ENCODE measurements around the gene RAPGEF6.
"Not testable (repeated sequence)": the region's sequence is repeated elsewhere in the genome, so short reads cannot be mapped to it uniquely, and the experiment has no call there.

Gene RAPGEF6

DNA sequence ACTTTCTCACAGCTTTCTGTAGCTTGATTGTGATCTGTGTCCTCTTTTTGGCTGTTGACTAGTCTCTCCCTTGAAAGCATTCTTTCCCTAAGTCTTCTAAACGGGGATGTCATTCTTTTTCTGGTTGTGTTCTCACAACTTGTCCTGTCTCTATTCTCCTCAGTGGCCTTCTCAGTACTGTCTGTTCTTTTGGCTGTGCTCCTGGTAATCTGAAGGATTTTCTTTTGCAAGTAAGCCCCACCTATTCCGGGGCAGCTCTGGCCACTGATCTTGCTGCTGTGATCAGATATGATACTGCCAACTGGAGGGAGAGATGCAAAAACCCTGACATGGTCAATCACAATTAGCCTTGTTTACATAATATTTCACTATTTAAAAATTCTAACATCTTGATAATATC is 198.9 kb downstream of the RAPGEF6 start:
- DNase-seq (ENCODE audit: low read depth in 3 of 3) = no peak

DNA sequence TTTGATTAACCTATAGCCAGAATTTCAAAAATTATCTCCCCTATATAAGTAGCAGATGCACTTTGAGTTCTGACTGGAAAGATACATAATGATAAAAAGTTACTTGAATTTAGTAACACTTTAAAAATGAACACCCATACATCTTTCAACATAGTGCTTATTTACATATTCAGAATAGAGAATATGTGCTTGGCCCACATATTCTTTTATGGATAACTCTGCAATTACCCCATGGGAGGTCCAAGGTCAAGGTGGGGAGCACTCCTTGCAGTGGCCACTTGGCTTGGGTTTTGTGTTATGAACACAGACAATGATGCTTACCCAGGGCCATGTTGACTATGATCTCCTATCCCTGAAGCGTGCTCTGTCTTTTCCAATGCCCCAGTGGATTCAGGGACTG is 201.9 kb downstream of the RAPGEF6 start:
- DNase-seq (ENCODE audit: low read depth in 3 of 3) = no peak

DNA sequence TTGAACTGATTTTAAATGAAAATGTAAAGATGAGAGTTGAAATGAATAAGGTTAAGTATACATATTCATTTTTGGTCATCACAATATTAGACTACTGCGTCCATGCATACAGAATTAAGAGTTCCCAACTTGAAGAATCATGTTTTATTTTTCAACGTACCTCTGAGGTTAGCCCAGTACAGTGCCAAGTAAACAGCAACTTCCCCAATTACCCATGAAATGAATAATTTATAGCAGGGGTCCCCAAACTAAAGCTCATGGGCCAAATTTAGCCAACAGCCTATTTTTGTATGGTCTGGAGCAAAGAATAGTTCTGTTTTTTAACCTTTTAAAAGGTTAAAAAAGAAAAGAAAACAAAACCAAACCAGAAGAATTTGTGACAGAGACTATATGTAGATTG is 203.2 kb downstream of the RAPGEF6 start:
- no peak for DNase-seq (ENCODE audit: low read depth in 3 of 3)

DNA sequence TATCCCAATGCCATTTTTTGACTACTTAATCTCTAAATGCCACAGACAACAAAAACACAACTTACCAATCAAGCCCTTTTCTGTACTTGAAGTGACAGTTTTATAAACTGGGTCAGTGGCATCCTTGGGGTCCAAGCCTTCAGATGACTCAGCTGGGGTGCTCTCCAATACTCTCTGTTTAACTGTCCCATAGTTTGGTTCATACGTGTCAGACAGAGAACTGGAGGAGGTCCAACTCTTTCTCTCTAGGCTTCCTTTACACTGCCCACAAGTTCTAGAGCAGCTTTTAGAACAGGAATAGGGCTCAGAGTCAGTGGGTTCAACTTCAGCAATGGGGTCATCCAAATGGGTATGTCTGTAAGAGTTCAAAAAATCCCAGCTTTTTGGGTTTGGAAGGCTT is 204.2 kb downstream of the RAPGEF6 start:
- DNase-seq (ENCODE audit: low read depth in 3 of 3) = no peak

DNA sequence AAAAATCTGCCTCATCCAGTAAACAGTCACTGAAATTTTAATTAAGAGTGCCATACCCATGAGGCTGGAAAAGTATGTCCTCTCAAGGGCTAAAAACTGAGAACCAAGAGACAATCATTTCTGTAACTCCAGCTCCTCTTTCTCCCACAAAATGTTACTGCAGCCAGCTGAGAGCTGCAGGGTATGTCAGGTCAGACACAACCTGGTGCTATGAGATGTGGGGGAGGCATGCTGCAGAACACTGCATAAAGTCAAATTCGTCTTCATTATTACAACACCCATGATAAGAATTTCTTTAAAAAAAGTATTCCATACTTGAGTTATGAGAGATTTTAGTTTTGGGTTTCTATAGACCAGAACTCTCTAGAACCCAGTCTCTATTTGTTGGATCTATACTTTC is 209.0 kb downstream of the RAPGEF6 start:
- no peak for DNase-seq (ENCODE audit: low read depth in 3 of 3)

DNA sequence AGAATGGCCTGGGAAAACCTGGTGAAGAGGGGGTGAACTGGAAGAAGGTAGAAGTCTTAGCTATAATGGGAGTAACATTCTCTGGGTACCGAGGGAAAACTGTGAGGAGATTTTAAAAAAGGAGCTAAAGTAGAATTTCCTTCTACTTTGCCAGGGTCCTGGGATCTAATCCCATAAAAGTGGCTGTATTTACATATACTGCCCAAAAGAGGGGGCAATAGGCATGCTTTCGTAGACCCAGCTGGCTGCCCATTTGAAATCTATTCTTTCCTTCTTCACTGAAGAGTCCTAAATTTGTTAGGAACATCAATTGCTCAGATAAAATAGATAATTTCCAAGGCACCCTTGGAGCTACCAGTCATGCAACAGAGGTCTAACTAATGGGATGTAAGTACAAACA is 212.0 kb downstream of the RAPGEF6 start:
- DNase-seq (ENCODE audit: low read depth in 3 of 3) = no peak

DNA sequence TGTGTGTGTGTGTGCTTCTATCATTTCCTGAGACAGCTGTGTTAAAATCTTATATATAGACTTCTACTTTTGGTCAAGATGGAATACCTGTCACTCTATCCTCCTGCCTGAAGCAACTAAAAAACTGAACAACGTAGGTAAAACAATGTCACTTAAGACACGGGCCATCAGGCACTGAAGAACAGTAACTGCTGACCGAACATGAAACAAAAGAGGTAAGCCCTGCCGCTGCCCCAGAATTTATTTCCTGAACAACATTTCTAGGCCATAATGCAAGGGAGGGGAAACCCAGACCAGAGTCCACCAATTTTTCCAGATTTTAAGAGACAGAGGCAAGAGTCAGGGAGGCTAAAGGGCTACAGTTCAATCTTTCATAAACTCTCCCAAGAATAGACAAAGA is 215.2 kb downstream of the RAPGEF6 start:
- DNase-seq (ENCODE audit: low read depth in 3 of 3) = no peak

DNA sequence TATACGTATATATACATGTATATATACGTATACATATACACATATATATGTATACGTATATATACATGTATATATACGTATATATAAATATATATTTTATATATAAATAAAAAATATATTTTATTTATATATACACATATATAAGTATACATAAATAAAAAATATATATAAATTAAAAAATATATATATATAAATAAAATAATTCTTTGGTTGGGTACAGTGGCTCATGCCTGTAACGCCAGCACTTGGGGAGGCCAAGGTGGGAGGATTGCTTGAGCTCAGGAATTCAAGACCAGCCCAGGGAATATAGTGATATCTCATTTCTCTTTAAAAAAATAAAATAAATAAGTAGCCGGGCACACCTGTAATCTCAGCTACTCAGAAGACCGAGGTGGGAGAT is 216.2 kb downstream of the RAPGEF6 start:
- DNase-seq (ENCODE audit: low read depth in 3 of 3) = no peak

DNA sequence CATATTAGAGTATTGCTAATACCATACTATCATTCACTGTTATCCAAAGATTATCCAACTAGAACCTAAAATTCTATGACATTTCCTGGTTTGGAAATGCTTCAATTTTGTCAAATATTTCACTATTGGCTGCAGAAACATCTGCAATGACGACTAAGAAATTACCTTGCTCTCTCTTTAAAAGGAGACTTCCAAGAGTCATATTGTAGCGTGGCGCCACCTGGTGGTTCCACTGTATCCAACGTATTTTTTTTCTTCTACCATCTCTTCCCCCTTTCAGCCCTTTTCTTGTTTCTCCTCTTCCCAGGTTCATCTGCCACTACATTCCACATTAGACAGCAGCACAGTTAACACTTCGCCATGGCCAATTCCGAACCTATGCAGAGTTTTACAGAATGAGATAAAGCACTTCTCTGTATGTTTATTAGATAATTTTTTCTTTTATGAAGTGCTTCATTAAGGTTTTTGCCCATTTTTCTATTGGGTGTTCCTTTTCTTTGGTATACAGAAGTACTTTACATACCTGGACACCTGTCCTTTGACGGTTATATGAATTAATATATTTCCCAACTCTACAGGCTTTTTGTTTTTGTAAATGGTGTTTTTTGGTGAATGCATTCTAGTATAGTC is 217.7 kb downstream of the RAPGEF6 start:
- peak; percentile 68 to 81 (median 74) for DNase-seq (ENCODE audit: low read depth in 3 of 3)

DNA sequence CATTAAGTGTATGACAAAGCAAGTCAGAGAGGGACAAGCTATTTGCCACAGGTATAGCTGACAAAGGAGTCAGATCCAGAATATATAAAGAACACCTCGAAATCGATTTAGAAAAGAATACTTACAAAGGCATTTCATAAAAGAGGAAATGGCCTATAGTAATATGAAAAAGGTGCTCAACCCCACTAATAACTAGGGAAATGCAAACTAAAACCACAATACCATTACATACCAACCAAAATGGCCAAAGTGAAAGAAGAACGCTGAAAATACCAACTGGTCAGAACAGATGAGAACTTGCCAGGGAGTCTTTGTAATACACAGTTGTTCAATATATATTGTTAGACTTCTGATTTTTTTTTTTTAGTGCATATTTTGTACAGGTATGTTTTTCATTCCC is 218.3 kb downstream of the RAPGEF6 start:
- no peak for DNase-seq (ENCODE audit: low read depth in 3 of 3)

DNA sequence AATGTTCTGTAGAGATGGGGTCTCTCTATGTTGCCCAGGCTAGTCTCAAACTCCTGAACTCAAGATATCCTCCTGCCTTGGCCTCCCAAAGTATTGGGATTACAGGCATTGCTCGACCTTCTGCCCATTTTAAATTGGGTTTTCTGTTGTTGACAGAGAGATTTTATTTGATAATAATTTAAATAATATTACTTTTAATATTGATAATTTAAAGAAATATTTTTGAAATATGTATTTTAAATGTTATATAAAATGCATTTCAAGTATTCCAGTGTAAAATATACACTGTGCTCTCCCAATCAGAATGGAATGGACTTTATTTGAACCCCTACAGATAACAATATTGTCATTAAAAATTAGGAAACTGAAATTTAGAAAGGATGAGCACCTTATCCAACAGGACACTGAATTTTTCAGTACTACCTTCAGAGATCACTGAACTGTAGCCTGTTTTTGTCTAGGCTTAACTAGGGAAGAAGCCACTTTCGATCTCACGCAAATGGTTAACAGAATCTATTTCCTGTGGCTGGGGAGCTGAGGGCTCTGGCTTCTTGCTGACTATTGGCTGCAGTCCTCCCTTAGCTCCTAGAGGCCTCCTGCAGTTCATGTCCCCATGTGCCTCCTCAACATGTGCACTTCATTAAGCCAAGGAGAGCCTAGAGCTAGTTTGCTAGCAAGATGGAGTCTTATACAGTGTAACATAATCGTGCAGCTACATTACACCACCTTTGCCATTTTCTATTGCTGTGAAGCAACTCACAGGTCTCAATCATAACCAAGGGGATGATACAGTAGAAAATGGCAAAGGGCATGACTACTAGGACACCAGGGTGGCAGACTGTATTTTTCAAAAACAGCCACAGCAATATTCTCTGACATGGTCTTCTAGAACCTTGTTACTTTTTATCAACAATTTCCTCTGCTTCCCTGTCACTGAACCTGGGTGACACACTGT is 221.1 kb downstream of the RAPGEF6 start:
- peak in 2 of 3 experiments; percentile 5 to 10 for DNase-seq (ENCODE audit: low read depth in 3 of 3)

DNA sequence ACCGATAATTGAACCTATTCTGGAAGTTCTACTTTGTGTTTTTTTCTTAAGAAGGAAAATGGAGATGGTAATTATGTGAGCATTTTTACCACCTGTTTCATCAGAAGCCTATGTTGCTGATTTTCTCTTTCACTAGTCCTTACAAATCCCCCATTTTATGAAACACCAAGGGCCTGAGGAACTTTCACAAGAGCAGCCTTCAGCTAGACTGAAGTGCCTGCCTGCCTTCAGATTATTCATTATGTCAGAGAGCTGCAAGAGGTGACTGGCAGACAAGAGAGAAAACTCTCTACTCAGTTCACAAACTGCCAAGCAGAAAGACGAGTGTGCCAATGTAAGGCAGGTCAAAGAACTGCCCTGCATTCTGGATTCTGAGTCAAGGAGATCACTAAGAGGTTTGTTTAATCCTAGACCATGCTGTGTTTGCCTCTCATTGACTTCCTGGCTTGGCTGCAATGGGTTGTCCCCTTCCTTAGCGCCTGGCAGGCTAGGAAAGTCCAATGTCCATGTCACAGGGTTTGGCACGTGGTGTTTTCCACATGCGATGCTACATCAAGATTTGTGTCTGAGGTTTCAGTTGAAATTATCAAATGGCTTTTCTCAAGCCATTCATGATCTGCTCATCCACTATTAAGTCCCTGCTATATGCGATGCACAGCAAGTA is 227.9 kb downstream of the RAPGEF6 start:
- no peak for DNase-seq (ENCODE audit: low read depth in 3 of 3)

DNA sequence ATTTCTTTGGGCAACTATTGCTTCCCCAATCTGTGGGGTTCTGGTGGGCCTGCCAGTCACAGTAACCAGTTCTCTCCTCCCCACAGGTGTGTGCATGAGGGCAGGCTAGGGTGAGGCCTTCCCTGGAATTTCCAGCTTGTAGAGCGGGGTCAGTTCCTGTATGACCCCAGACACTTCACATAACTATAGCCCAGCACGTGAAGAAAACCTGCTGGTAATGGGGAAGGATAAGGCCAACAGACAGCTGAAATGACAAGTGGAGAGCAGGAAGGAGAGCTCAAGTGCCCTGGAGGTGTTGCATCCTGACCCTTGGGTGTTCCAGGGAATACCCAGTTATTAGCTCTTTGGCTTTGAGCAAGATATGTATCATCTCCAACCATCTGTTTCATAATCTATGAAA is 229.0 kb downstream of the RAPGEF6 start:
- no peak for DNase-seq (ENCODE audit: low read depth in 3 of 3)

DNA sequence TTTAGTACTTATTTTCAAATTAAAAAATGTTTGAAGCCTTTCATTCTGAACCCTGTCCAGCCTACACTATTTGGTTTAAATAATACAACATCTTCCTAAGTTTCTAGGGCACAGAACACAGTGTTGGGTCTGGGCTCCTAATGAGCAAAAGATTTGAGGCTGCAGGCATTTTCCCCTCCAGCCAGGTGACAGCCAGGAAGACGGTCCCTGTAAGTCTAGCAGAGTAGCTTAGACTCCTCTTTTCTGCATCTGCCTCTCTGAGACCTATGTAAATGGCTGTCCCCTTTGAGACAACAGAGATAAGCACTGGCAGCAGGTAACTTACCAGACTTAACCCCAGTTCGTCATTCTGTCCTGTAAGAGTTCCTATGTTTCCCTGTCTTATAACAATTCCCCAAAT is 229.4 kb downstream of the RAPGEF6 start:
- DNase-seq (ENCODE audit: low read depth in 3 of 3) = no peak

DNA sequence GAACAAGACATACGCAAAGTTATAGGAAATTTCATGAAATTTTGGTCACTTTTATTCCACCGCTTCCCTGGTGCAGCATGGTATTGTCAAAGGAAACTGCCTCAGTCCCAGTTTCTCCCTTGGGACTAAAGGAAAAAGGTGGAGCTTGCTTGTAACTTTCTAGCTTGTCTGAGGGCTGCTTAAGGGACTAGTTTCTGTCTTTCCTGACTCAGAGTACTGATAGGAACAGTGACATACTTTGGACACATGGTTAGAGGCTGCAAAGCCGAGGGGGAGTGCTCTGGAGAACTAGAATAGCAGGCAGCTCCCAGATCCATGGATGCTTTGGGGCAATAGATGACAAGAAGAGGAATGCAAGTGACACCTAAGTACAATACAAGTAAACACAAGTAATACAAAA is 234.4 kb downstream of the RAPGEF6 start:
- DNase-seq (ENCODE audit: low read depth in 3 of 3) = no peak

DNA sequence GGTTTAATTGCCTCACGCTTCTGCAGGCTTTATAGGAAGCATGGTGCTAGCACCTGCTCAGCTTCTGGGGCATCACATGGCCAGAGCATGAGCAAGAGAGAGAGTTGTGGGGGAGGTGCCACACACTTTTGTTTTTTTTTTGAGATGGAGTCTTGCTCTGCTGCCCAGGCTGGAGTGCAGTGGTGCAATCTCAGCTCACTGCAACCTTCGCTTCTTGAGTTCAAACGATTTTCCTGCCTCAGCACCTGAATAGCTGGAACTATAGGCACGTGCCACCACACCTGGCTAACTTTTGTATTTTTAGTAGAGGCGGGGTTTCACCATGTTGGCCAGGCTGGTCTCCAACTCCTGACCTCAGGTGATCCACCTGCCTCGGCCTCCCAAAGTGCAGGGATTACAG is 236.0 kb downstream of the RAPGEF6 start:
- DNase-seq (ENCODE audit: low read depth in 3 of 3) = not testable (repeated sequence)

DNA sequence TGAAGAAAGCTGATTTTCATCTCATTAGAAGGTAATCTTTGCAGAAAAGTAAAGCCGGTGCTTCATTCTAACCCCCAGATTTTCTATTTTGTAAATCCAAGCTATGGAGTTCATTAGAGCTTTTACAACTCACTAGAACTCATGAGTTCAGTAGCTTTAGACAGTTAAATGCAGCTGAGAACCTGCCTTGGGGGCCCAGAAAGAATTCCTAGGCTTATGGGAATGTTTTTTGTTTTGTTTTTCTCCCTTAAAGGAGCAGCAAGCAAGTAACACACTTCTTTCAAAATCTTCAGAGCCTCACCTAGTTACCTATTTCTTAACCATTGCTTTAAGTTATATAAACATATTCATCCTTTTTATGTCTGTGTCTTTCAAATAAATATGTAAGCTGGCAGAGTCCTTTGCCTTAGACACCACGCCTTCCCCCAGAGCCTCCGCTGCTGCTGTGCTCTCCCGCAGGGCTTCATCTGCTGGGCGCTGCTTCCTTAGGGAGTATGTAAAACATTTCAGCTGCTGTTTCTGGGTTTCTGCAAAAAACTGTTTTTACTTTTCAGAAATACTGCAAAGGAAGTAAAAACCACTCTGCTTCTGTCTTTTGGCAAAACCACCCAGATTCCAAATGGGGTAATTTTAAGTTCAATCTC is 238.3 kb downstream of the RAPGEF6 start:
- DNase-seq (ENCODE audit: low read depth in 3 of 3) = no peak

DNA sequence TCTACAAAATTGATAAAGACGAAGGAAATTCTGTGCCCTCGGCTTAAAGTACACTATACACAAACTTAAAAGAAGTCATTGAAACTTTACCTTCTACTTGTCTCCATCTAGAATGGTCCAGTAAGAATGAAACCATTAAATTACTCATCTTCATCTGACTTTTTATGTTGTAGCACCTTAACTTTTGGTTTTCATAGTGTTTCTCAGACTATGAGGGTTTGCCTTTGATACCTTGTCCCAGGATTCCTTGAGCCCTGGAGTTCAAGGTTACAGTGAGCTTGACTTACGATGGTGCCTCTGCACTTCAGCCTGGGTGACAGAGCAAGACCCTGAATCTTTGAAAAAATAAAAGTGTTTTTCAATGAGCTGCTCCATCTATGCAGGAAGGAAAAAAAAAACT is 239.0 kb downstream of the RAPGEF6 start:
- DNase-seq (ENCODE audit: low read depth in 3 of 3) = no peak

DNA sequence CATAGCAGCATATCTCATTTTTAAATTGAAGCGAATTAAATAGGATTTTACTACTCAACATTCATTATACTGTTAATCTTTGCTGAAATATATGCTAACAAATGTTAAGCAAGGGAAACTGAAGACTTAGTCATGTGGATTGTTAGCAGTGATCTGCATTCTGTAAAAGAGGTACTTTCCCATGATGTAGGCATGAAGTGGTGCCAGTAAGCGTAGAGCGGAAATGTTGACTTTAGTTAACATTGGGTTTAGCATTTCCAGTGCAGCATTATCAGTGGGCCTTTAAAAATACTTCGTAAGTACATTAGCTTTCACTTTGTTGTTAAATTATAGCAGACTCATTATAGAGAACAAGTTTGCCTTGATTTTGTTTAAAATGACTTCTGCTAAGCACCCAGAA is 240.9 kb downstream of the RAPGEF6 start:
- peak in 2 of 3 experiments; percentile 16 to 19 for DNase-seq (ENCODE audit: low read depth in 3 of 3)

DNA sequence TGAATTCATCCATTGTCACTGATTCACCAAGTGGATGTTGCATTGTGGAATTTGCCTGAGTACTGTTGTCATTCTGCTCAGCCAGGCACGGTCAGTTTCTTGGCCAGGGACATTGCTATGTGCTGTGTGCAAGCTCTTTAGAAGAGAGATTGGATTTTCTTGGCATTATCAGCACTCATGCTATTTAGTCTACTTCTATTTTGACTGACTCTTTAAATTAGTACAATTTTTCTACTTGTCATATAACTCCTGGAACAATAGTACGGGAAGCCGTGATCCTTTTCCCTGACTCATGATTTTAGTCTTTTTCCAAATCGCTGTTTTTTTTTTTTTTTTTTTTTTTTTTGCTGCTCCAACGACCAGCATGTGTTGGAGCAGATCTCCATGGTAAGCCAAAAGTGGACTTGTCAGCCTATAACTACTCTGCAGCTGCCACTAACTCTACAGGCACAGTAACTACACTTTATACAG is 241.5 kb downstream of the RAPGEF6 start:
- no peak for DNase-seq (ENCODE audit: low read depth in 3 of 3)

DNA sequence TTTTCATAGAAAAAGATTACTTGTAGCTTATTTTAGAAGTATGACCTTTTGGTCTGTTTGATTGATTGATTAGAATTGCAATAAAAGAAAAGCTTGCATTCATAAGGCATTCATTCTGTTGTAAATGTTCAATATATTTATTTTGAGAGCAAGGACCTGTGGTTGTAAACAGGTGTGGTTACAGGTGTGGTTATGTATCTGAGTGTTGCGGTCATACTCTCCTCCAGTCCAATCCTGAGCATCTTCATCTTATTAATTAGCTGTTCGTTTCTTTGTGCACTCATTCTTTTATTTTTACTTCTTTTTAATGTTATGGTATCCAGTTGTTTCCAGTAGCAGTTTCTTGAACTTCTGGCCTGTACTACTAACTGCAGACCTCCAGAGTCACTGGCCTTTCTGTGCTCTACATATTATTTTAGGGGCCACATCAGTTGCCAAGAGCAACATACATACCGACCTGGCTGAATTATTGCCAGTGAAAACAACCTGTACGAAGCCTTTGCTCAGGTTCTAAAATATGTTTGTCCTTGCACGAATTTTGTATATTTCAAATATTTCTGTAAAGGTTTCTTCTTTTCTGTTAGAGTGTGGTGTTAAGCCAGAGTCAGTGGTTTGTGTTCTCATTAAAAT is 242.4 kb downstream of the RAPGEF6 start:
- no peak for DNase-seq (ENCODE audit: low read depth in 3 of 3)

DNA sequence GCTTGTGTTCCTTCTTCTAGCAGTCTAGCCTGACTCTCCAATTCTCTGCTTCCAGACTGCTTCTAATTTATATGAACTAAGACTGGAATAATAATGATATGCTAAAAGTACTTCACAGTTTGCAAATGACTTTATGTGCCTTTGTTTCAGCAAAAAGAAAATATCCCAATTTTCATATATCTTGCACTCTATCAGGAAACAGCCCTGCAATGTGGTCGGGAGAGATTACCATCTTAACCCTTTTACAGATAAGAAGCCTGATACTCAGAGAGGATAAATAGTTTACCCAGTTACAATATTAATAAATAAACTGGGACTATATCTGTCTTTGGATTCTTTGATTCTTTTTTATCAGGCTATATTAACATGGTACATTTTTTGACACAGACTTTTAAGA is 245.2 kb downstream of the RAPGEF6 start:
- no peak for DNase-seq (ENCODE audit: low read depth in 3 of 3)
